WERI-Rb-1 (cell line): ENCODE measurements around the gene CNTRL.
A peak's percentile ranks its signal among the peaks of the same experiment; 100 is the strongest.

ENCODE experiments used
- DNase-seq: peaks from one replicate; pipeline ENCODE4 v3.0.0-alpha.2; 2020
- H3K27ac ChIP-seq: fragments of 250-450 bp; sonication (Bioruptor Pico); 2 replicates; pipeline ENCODE4 v1.5.1; 2020; ENCODE audit warnings: mild to moderate bottlenecking, moderate library complexity
- H3K27me3 ChIP-seq: fragments of 250-450 bp; sonication (Bioruptor Pico); 2 replicates; pipeline ENCODE4 v1.5.1; 2021; ENCODE audit warnings: mild to moderate bottlenecking, low read depth, moderate library complexity; ENCODE audit not compliant: insufficient read depth, severe bottlenecking
- H3K36me3 ChIP-seq: fragments of 250-450 bp; sonication (Bioruptor Pico); 2 replicates; pipeline ENCODE4 v1.5.1; 2020; ENCODE audit warnings: mild to moderate bottlenecking, moderate library complexity
- H3K4me3 ChIP-seq: 2 replicates; pipeline ENCODE4 v1.5.1; 2011; ENCODE audit warnings: low read depth, mild to moderate bottlenecking, control low read depth, low read length
- H3K9me3 ChIP-seq: fragments of 250-450 bp; sonication (Bioruptor Pico); 2 replicates; pipeline ENCODE4 v1.5.1; 2021; ENCODE audit warnings: mild to moderate bottlenecking, moderate library complexity; ENCODE audit not compliant: severe bottlenecking
- CTCF ChIP-seq: IDR thresholded peaks from 2 replicates; pipeline ENCODE4 v1.5.1; 2011; ENCODE audit warnings: low read depth, mild to moderate bottlenecking, control low read depth, inconsistent platforms, low read length

Gene CNTRL

GRCh38 chr9:121220996-121221663 is 146.4 kb downstream of the CNTRL start:
- Histone ChIP-seq H3K9me3 (no peaks in the 10 kb centered on the region), H3K4me3 (no peak overlapping the region), H3K36me3 (no peaks in the 10 kb centered on the region), H3K27ac (no peak overlapping the region), H3K27me3 (no peaks in the 10 kb centered on the region)
- TF ChIP-seq CTCF: no peak
- no peak for DNase-seq

GRCh38 chr9:121221664-121222055 is 146.9 kb downstream of the CNTRL start:
- H3K4me3 ChIP-seq: no peak overlapping the region
- no peak for DNase-seq

GRCh38 chr9:121222524-121223171 is 147.9 kb downstream of the CNTRL start:
- DNase-seq: peak; percentile 29
- Histone ChIP-seq H3K36me3 (no peaks in the 10 kb centered on the region), H3K9me3 (no peaks in the 10 kb centered on the region), H3K27me3 (no peaks in the 10 kb centered on the region), H3K4me3 (no peak overlapping the region), H3K27ac (no peak overlapping the region)
- TF ChIP-seq CTCF: peak; percentile 72

More at GRCh38 chr9:121221664-121222055, 146.9 kb downstream of the CNTRL start:
- Histone ChIP-seq H3K36me3 (no peaks in the 10 kb centered on the region), H3K27me3 (no peaks in the 10 kb centered on the region), H3K27ac (no peak overlapping the region), H3K9me3 (no peaks in the 10 kb centered on the region)
- TF ChIP-seq CTCF: no peak

- no peak for TF ChIP-seq CTCF
- Histone ChIP-seq H3K36me3 (no peaks in the 10 kb centered on the region), H3K27me3 (no peaks in the 10 kb centered on the region), H3K9me3 (no peaks in the 10 kb centered on the region), H3K27ac (no peak overlapping the region), H3K4me3 (no peak overlapping the region)
- DNase-seq: peak; percentile 71
Measured at GRCh38 chr9:121225240-121225639, 150.5 kb downstream of the CNTRL start.

GRCh38 chr9:121226175-121226574 is 151.4 kb downstream of the CNTRL start:
- no peak for TF ChIP-seq CTCF
- H3K27ac ChIP-seq: no peak overlapping the region
- H3K36me3 ChIP-seq: no peaks in the 10 kb centered on the region
- H3K9me3 ChIP-seq: no peaks in the 10 kb centered on the region
- no peaks in the 10 kb centered on the region for H3K27me3 ChIP-seq
- no peak overlapping the region for H3K4me3 ChIP-seq
- DNase-seq: no peak
